22Rv1 (cell line): ENCODE results near the gene PTPRG.
A peak's percentile ranks its signal among the peaks of the same experiment; 100 is the strongest.

Source experiments
- H3K27ac ChIP-seq: fragments of 450-650 bp; 2 replicates; pipeline ENCODE4 v1.5.1; 2017
- ZFX ChIP-seq: fragments of 450-650 bp; IDR thresholded peaks from 2 replicates; pipeline ENCODE4 v1.6.1; 2017; ENCODE audit warnings: antibody characterized with exemption, borderline replicate concordance
- TF ChIP-seq, protein P1 (sequence below): fragments of 450-650 bp; IDR thresholded peaks from 2 replicates; pipeline ENCODE4 v1.5.1; 2017; ENCODE audit warnings: mild to moderate bottlenecking

Gene PTPRG

DNA sequence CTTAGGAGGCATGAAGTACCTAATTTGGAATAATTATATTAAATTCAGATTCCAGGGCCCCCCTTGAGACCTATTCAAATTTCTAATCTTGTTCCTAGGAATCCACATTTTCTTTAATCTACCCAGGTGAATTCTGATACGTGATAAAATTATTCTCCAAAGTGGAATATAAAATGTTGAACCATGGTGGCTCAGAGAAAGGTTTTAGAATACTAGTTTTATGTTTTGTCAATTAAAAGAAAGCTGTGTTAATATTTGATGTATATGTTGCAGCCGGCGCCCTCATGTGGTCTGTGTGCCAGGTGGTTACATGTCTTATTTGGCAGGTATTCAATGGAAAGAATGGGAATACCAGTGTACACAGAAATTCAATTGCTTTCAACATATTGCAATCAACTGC lies 490.1 kb downstream of the PTPRG start:
- no peak for TF ChIP-seq ZFX
- TF ChIP-seq, protein P1, sequence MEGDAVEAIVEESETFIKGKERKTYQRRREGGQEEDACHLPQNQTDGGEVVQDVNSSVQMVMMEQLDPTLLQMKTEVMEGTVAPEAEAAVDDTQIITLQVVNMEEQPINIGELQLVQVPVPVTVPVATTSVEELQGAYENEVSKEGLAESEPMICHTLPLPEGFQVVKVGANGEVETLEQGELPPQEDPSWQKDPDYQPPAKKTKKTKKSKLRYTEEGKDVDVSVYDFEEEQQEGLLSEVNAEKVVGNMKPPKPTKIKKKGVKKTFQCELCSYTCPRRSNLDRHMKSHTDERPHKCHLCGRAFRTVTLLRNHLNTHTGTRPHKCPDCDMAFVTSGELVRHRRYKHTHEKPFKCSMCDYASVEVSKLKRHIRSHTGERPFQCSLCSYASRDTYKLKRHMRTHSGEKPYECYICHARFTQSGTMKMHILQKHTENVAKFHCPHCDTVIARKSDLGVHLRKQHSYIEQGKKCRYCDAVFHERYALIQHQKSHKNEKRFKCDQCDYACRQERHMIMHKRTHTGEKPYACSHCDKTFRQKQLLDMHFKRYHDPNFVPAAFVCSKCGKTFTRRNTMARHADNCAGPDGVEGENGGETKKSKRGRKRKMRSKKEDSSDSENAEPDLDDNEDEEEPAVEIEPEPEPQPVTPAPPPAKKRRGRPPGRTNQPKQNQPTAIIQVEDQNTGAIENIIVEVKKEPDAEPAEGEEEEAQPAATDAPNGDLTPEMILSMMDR: peak; percentile 75
- no peak overlapping the region for H3K27ac ChIP-seq

DNA sequence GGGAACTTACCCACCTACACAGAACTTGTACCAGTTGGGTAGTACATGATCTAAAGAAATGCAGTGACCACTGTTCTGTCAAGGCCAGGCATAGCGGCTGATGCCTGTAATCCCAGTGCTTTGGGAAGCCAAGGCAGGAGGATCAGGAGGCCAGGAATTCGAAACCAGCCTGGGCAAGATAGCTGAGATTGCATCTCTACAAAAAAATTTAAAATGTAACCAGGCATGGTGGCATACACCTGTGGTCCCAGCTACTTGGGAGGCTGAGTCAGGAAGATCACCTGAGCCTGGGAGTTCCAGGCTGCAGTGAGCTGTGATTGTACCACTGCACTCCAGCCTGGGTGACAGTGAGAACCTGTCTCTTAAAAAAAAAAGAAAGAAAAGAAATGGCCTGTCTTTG lies 491.0 kb downstream of the PTPRG start:
- TF ChIP-seq, protein P1: no peak
- no peak for TF ChIP-seq ZFX
- no peak overlapping the region for H3K27ac ChIP-seq

DNA sequence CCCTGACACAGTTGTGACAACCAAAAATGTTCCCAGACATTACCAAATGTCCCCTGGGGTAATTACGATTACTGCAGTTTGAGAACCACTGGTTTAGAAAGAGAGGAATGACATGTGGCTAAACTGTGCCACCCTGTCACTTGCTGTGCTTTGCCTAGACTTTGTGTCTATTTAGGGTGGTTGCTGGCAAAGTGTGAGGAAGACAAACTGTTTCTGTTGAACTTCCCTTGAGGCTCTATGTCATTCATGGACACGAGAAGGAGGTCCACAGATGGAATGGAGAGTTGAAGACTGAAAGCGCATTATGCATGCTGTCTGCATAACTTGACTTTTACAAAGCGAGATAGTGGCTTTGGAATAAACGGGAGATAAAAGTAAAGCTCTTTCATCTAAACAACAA lies 495.3 kb downstream of the PTPRG start:
- no peak for TF ChIP-seq ZFX
- TF ChIP-seq, protein P1: no peak
- H3K27ac ChIP-seq: no peak overlapping the region

DNA sequence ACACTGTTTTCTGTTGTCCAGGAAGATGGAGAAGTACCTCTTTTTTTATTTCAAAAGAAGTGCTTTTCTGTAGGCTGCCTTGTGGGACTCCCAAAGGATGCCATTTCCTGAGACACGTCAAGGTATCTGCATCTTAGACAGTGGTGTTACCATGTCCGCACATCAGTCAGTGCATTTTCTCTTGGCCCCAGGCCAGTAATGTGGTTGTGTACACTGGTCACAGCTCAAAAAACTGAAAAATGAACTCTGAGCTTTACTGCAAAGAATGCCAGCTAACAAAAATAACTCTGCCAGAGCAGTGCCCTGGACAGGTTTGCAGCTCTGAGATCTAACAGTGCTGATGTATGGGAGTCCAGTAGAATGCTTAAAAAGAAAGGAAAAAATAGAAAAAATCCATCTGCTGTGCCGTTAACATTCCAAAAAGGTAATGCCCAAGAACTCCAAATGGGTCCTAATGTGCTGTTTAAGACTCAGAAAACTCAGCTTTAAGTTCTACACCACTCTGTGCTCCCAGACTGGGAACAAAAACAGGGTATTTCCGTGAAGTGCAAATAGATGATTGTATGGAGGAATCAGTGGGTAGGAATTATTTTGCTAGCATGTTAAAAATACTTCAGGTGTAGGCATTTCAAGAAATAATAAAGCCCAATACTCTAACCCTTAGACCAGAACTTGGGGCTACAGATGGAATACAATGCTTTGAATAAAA lies 496.1 kb downstream of the PTPRG start:
- no peak for TF ChIP-seq ZFX
- TF ChIP-seq, protein P1: no peak
- H3K27ac ChIP-seq: no peak overlapping the region

DNA sequence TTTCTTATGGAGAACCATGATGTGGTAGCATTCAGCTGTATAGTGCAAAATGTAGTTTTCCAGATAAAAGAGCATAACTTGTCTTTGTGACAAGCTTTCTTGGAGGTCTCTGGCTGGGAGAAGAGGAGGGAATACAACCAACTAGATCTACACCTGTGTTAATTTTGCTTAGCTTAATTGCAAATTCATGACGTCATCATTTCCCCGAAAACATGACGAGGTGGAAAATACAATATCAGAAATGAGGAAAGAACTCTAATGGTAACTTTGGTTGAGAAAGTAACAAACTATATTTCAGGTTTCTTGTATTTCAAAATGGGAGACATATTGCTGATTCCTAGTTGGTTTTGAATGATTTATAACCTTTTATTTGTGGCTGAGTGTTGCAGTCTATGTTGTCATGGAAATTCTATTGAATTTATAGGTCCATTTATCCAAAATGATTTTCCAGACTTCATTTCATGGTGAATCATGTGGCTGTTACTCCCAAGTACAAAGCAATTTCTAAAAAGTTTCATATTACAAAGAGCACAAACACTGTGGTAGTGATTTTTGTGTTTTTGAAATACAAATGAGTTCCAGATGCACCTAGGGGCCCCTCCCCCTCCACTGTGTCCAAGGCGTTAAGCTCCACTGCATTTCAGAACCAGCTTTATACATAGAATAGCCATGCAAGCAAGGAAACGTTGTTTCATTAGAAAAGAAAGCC lies 504.8 kb downstream of the PTPRG start:
- TF ChIP-seq, protein P1: no peak
- TF ChIP-seq ZFX: no peak
- no peak overlapping the region for H3K27ac ChIP-seq

DNA sequence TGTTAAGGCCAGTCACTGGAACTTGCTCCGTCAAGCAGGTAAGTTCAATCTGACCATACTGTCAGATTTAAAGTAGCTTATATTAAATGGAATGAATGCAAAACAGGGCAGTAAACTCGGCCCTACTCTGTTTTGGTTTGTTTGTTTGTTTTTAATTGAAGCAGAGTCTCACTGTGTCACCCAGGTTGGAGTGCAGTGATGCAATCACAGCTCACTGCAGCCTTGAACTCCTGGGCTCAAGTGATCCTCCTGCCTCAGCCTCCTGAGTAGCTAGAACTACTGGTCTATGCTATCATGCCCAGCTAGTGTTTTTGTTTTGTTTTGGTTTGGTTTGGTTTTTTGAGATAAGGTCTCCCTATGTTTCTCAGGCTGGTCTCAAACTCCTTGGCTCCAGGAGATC lies 507.0 kb downstream of the PTPRG start:
- no peak overlapping the region for H3K27ac ChIP-seq
- TF ChIP-seq ZFX: no peak
- TF ChIP-seq, protein P1: no peak

DNA sequence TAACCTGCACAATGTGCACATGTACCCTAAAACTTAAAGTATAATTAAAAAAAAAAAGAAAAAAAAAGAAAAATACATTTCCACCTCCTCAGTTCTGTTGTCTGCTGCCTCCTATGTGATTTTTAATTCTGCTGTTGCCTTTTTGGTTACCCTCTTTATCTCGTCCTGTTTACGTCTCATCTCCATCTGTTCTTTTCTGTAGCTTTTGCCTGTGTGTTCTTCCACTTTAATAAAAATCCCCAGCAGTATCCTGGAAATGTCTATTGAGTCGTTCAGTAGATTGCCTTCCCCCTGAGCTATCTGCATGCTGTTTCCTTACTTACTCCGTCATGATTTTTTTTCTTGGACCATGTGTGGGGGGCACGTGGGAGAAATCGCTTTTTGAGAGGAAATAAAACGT lies 509.5 kb downstream of the PTPRG start:
- TF ChIP-seq, protein P1: no peak
- no peak overlapping the region for H3K27ac ChIP-seq
